MCF 10A (cell line): Measurements from ENCODE around the gene CELF4. TPM values are rescaled to one million over a fixed set of nuclear protein-coding genes. Genes with fewer than 3 reads are reported as not detected.

ENCODE experiments used
- BruUV-seq: library from RNA; stranded (reverse); fragments of 400-500 nt; replicated peaks from 2 replicates; lab custom pipeline; 2021; lab: Mats Ljungman, UMichigan
- CTCF ChIA-PET: fragments of 300-600 bp; sonication (Branson Sonifier 250); formaldehyde crosslinking; extraction: SDS; loops from one replicate; lab custom pipeline; 2021; ENCODE audit warnings: antibody characterized with exemption, inconsistent platforms; lab: Yijun Ruan, JAX
- POLR2A ChIA-PET: fragments of 300-600, 350-650 bp; sonication (Branson Sonifier 250); formaldehyde crosslinking; extraction: SDS; loops from one replicate; lab custom pipeline; 2020; ENCODE audit warnings: antibody characterized with exemption, inconsistent platforms; lab: Yijun Ruan, JAX
- DNase-seq: peaks from one replicate; pipeline ENCODE4 v3.0.0-alpha.2; 2018; ENCODE audit not compliant: unreplicated experiment
- H3K27ac Mint-ChIP-seq: one replicate; pipeline ENCODE4 v1.8.0; 2022; ENCODE audit warnings: mild to moderate bottlenecking, low read depth, mixed read lengths; ENCODE audit not compliant: unreplicated experiment
- H3K27me3 Mint-ChIP-seq: one replicate; pipeline ENCODE4 v1.8.0; 2022; ENCODE audit warnings: mixed read lengths; ENCODE audit not compliant: insufficient read depth, unreplicated experiment
- H3K36me3 Mint-ChIP-seq: one replicate; pipeline ENCODE4 v1.8.0; 2022; ENCODE audit warnings: mild to moderate bottlenecking, moderate library complexity, mixed read lengths; ENCODE audit not compliant: insufficient read depth, unreplicated experiment
- H3K4me1 Mint-ChIP-seq: one replicate; pipeline ENCODE4 v1.8.0; 2022; ENCODE audit warnings: mixed read lengths; ENCODE audit not compliant: insufficient read depth, unreplicated experiment
- H3K4me3 Mint-ChIP-seq: one replicate; pipeline ENCODE4 v1.8.0; 2022; ENCODE audit warnings: mild to moderate bottlenecking, moderate library complexity, mixed read lengths; ENCODE audit not compliant: unreplicated experiment
- H3K9me3 Mint-ChIP-seq: one replicate; pipeline ENCODE4 v1.8.0; 2022; ENCODE audit warnings: mixed read lengths; ENCODE audit not compliant: unreplicated experiment
- CTCF ChIP-seq: fragments of 200-600 bp; IDR thresholded peaks from one replicate; pipeline ENCODE4 v1.8.0; 2022; ENCODE audit warnings: antibody characterized with exemption, mild to moderate bottlenecking; ENCODE audit not compliant: unreplicated experiment
- intact Hi-C: fragments of 100-400 bp; cut with micrococcal nuclease; formaldehyde crosslinking; loops from 2 replicates; pipeline ENCODE4 v1.14.1; 2022
- total RNA-seq: library from RNA; stranded (reverse); gene quantifications from 2 replicates; pipeline ENCODE4 v1.2.3, GENCODE V29; 2022

The CELF4 gene
- total RNA-seq, 1 experiment from 2014 or later, result not detected

GRCh38 chr18:37502601-37503000, 63.0 kb downstream of the CELF4 start:
- CTCF ChIA-PET, result interaction anchor here (0.8 kb wide), 1 partner anchor 142 kb away, joined by 3 read pairs; no protein-coding TSS in a partner anchor
- TF ChIP-seq CTCF, result no peak
- intact Hi-C loops, result no loop called here
- no peaks in the 10 kb centered on the region for H3K9me3 Mint-ChIP-seq
- H3K36me3 Mint-ChIP-seq, result no peaks in the 10 kb centered on the region
- H3K27me3 Mint-ChIP-seq, result peaks cover 9% of the 10 kb centered on the region
- H3K27ac Mint-ChIP-seq, result no peak overlapping the region
- POLR2A ChIA-PET, result interaction anchor here (0.5 kb wide), 1 partner anchor 1765 kb away, joined by 3 read pairs; no protein-coding TSS in a partner anchor
- H3K4me3 Mint-ChIP-seq, result no peak overlapping the region
- no TSS peak for BruUV-seq
- no peak for DNase-seq
- H3K4me1 Mint-ChIP-seq, result no peaks in the 10 kb centered on the region

- no peak for DNase-seq
- BruUV-seq, result no TSS peak
- TF ChIP-seq CTCF, result no peak
- no peaks in the 10 kb centered on the region for H3K4me1 Mint-ChIP-seq
- no peaks in the 10 kb centered on the region for H3K9me3 Mint-ChIP-seq
- CTCF ChIA-PET, result no interaction called here
- POLR2A ChIA-PET, result no interaction called here
- H3K36me3 Mint-ChIP-seq, result no peaks in the 10 kb centered on the region
- intact Hi-C loops, result no loop called here
- peaks cover 4% of the 10 kb centered on the region for H3K27me3 Mint-ChIP-seq
- no peak overlapping the region for H3K27ac Mint-ChIP-seq
- H3K4me3 Mint-ChIP-seq, result no peak overlapping the region
These were observed 63.6 kb downstream of the CELF4 start for GRCh38 chr18:37502036-37502435.

GRCh38 chr18:37501136-37501535, 64.5 kb downstream of the CELF4 start:
- Mint-ChIP-seq H3K9me3 (no peaks in the 10 kb centered on the region), H3K27me3 (no peaks in the 10 kb centered on the region), H3K4me3 (no peak overlapping the region), H3K4me1 (no peaks in the 10 kb centered on the region), H3K36me3 (no peaks in the 10 kb centered on the region), H3K27ac (no peak overlapping the region)
- TF ChIP-seq CTCF, result no peak
- BruUV-seq, result no TSS peak
- intact Hi-C loops, result no loop called here
- no peak for DNase-seq
- POLR2A ChIA-PET, result no interaction called here
- CTCF ChIA-PET, result interaction anchor here (0.7 kb wide), 1 partner anchor 13 kb away, joined by 3 read pairs; no protein-coding TSS in a partner anchor

GRCh38 chr18:37499913-37500312, 65.7 kb downstream of the CELF4 start:
- POLR2A ChIA-PET, result no interaction called here
- Mint-ChIP-seq H3K27me3 (no peaks in the 10 kb centered on the region), H3K4me1 (no peaks in the 10 kb centered on the region), H3K36me3 (no peaks in the 10 kb centered on the region), H3K4me3 (no peak overlapping the region), H3K27ac (no peak overlapping the region), H3K9me3 (no peaks in the 10 kb centered on the region)
- BruUV-seq, result no TSS peak
- CTCF ChIA-PET, result interaction anchor here (0.6 to 1.0 kb wide), 2 partner anchors 41 to 349 kb away, joined by 3 to 6 read pairs; no protein-coding TSS in a partner anchor
- intact Hi-C loops, result no loop called here
- no peak for TF ChIP-seq CTCF
- DNase-seq, result no peak
